Ishikawa (cell line): ENCODE results near the gene POU5F1.

Experiments
- CEBPB ChIP-seq: IDR thresholded peaks from 2 replicates; pipeline ENCODE4 v1.6.1; 2012
- CREB1 ChIP-seq: IDR thresholded peaks from 2 replicates; pipeline ENCODE4 v1.6.1; 2012; ENCODE audit warnings: low read depth
- EGR1 ChIP-seq: IDR thresholded peaks from 2 replicates; pipeline ENCODE4 v1.6.1; 2012
- EP300 ChIP-seq: IDR thresholded peaks from 2 replicates; pipeline ENCODE4 v1.6.1; 2012; ENCODE audit warnings: borderline replicate concordance
- FOXM1 ChIP-seq: IDR thresholded peaks from 2 replicates; pipeline ENCODE4 v1.6.1; 2012; ENCODE audit warnings: low read depth, borderline replicate concordance
- NFIC ChIP-seq: IDR thresholded peaks from 2 replicates; pipeline ENCODE4 v1.6.1; 2012
- RAD21 ChIP-seq: IDR thresholded peaks from 2 replicates; pipeline ENCODE4 v1.6.1; 2012; ENCODE audit warnings: low read depth
- REST ChIP-seq: IDR thresholded peaks from 2 replicates; pipeline ENCODE4 v1.6.1; 2012; ENCODE audit warnings: low read depth, mild to moderate bottlenecking
- TAF1 ChIP-seq: IDR thresholded peaks from 2 replicates; pipeline ENCODE4 v1.6.1; 2012; ENCODE audit warnings: low read depth, mild to moderate bottlenecking
- TCF12 ChIP-seq: IDR thresholded peaks from 2 replicates; pipeline ENCODE4 v1.6.1; 2012; ENCODE audit warnings: low read depth
- TEAD4 ChIP-seq: IDR thresholded peaks from 2 replicates; pipeline ENCODE4 v1.6.1; 2012
- YY1 ChIP-seq: IDR thresholded peaks from 2 replicates; pipeline ENCODE4 v1.6.1; 2012; ENCODE audit warnings: low read depth
- ZBTB7A ChIP-seq: IDR thresholded peaks from 2 replicates; pipeline ENCODE4 v1.6.1; 2012; ENCODE audit warnings: low read depth
- TF ChIP-seq, protein P1 (sequence below): IDR thresholded peaks from 2 replicates; pipeline ENCODE4 v1.6.1; 2012
- TF ChIP-seq, protein P2 (sequence below): IDR thresholded peaks from 2 replicates; pipeline ENCODE4 v1.6.1; 2012

Gene POU5F1

GRCh38 chr6:31179896-31180295 lies 9.4 kb upstream of the POU5F1 start:
- TF ChIP-seq TEAD4 (no peak), FOXM1 (no peak), EGR1 (no peak)
- TF ChIP-seq, protein P1, sequence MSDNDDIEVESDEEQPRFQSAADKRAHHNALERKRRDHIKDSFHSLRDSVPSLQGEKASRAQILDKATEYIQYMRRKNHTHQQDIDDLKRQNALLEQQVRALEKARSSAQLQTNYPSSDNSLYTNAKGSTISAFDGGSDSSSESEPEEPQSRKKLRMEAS = no peak

DNA sequence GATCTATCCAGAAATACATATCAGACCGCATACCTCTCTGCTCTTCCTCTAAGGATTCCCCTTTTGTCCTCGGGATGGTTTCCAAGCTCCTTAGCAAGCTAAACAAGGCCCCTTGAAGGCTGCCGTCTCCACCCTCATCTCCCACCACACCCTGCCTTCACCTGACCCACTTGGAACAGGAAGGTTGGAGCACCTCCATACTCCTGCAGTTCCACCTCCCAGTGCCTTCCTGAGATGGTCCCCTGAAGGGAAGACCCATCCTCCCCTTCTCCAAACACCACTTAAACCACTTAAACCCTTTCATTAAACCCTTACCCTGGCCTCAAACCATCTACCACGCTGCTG lies 8.5 kb upstream of the POU5F1 start:
- TF ChIP-seq RAD21 (no peak), EP300 (no peak), TCF12 (no peak), TAF1 (no peak), CEBPB (no peak), CREB1 (no peak), FOXM1 (no peak), TEAD4 (no peak), NFIC (no peak), EGR1 (no peak), REST (no peak), YY1 (no peak), ZBTB7A (no peak)
- TF ChIP-seq, protein P2, sequence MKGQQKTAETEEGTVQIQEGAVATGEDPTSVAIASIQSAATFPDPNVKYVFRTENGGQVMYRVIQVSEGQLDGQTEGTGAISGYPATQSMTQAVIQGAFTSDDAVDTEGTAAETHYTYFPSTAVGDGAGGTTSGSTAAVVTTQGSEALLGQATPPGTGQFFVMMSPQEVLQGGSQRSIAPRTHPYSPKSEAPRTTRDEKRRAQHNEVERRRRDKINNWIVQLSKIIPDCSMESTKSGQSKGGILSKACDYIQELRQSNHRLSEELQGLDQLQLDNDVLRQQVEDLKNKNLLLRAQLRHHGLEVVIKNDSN = no peak
- TF ChIP-seq, protein P1 = no peak

DNA sequence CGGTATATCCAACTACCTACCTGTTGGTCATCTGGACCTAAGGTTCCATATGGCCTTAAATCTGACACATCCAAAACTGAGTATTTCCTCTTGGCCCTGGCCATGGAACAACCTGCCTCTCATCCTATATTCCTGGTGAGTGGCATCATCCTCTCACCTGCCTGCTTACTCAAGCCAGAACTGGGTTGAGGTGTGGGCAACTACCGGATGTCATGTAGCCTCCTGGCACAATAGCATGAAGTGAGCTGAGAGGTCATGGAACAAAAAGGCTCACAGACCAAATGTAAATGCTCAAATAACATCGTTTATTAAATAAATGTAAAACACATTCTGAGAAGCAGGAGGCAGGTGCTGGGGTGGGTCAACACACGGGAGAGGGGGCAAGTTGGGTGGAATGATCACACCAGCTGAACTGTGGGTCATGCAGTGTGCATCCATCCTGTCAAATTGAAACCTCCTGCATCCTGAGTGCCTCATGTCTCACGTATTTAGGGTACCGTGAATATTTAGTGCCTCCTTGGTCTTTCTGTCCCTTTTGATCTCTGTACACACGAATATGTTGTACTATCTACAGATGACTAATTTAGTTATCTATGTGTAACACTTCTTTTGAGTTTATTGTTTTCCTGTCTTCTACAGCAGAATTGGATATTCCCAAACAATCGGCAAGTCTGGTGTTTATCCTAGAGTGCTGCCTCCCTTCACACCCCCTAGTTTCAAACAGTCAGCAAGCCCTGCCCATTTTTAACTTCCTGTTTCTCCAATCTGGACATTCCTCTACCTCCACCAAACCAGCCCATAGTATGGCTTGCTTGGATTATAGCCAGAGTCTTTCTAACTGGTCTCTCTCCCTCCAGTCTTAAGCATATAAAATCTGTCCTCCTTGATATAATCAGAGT lies 7.9 kb upstream of the POU5F1 start:
- TF ChIP-seq CREB1 (no peak), CEBPB (no peak), TEAD4 (no peak), YY1 (no peak)

- TF ChIP-seq FOXM1 = no peak
Measured at GRCh38 chr6:31175971-31176370, 5.5 kb upstream of the POU5F1 start.

DNA sequence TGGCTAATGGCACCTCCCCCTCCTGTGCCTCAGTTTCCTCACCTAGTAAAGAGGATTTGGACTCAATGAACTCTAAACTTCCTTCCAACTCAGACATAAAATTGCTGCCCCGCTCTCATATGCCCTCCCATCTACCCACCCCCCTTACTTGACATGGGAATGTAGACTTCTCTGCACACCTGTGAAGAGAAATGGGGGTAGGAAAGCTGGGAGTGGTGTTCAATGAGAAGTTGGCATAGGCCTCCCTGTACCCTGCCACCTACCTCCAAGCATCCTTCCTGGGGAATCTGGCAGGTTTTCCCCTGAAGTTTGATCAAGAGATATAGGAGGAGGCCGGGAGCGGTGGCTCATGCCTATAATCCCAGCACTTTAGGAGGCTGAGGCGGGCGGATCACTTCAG lies 3.9 kb upstream of the POU5F1 start:
- TF ChIP-seq TAF1 (no peak), EGR1 (no peak), NFIC (no peak), TCF12 (no peak)

DNA sequence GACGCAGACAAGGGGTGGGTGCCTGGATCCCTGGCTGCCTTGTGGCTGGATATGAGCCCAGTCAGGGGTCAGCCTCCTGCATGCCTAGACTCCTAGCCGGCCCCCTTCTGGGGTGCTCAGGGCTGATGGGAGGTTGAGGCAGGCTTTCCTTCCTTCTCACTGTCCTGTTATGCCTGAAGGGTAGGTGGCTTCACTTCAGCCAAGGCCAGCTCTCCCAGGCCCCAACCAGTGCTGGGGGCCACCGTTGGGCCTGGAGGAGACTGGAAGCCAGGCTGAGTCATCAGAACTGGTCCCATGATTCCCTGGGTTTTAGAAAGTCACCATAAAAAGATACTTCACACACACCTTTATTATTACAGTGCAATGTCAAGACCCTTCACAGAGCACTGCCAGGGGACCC lies 2.9 kb upstream of the POU5F1 start:
- TF ChIP-seq RAD21 (no peak), EP300 (no peak), CEBPB (no peak), EGR1 (no peak), TEAD4 (no peak), ZBTB7A (no peak), YY1 (no peak), TAF1 (no peak), NFIC (no peak), REST (no peak), CREB1 (no peak), FOXM1 (no peak)
- TF ChIP-seq, protein P2 = no peak
- TF ChIP-seq, protein P1 = no peak

DNA sequence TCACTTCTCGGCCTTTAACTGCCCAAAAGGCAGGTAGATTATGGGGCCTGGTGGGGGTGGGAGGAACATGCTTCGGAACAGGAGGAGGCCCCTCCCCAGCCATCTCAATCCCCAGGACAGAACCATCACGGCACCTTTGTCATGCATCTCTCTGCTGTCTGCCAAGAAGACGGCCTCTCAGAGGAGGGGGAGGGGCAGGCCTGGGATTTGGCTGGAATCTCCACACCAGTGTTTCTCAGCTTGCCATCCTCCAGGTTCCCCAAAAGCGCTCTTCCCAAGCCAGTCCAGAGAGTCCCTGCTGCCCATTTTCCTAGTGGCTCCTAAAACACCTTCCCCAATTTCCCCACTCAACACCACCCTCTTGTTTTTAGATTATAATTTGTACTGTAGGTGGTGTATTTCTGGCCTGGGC lies 2.5 kb upstream of the POU5F1 start:
- TF ChIP-seq EGR1 (no peak), TCF12 (no peak), TAF1 (no peak), CEBPB (no peak), EP300 (no peak), NFIC (no peak), YY1 (no peak), FOXM1 (no peak), CREB1 (no peak), REST (no peak), TEAD4 (no peak), RAD21 (no peak), ZBTB7A (no peak)
- TF ChIP-seq, protein P2 = no peak
- TF ChIP-seq, protein P1 = no peak
